PFSK-1 (cell line): Measurements from ENCODE around the gene RPUSD2.

Experiments
- FOXP2 ChIP-seq: optimal IDR thresholded peaks from 2 replicates; pipeline ENCODE3; 2011; ENCODE audit warnings: borderline replicate concordance, control low read depth, inconsistent platforms; ENCODE audit not compliant: insufficient read depth; ENCODE audit errors: extremely low read length, extremely low read depth
- POLR2AphosphoS5 ChIP-seq: IDR thresholded peaks from 2 replicates; pipeline ENCODE4 v1.6.1; 2012; ENCODE audit warnings: low read depth, mild to moderate bottlenecking, control low read depth, low read length, moderate library complexity
- SIN3A ChIP-seq: IDR thresholded peaks from 2 replicates; pipeline ENCODE4 v1.6.1; 2012; ENCODE audit warnings: mild to moderate bottlenecking, low read length, moderate library complexity, borderline replicate concordance; ENCODE audit not compliant: insufficient read depth
- TAF1 ChIP-seq: IDR thresholded peaks from 2 replicates; pipeline ENCODE4 v1.6.1; 2012; ENCODE audit warnings: low read length, control low read depth, borderline replicate concordance; ENCODE audit not compliant: insufficient read depth
- TF ChIP-seq, protein P1 (sequence below), 2 experiments: IDR thresholded peaks; 2 replicates each; pipeline versions ENCODE4 v1.6.1 to v1.8.0; 2011 to 2012; ENCODE audit warnings: low read depth in 2 of 2, low read length in 2 of 2, control low read depth in 1 of 2, inconsistent platforms in 1 of 2, mild to moderate bottlenecking in 1 of 2, moderate library complexity in 1 of 2; ENCODE audit not compliant: insufficient read depth in 1 of 2

RPUSD2 gene

GRCh38 chr15:40565333-40566238 lies 3.5 kb upstream of the RPUSD2 start:
- TF ChIP-seq, protein P1, sequence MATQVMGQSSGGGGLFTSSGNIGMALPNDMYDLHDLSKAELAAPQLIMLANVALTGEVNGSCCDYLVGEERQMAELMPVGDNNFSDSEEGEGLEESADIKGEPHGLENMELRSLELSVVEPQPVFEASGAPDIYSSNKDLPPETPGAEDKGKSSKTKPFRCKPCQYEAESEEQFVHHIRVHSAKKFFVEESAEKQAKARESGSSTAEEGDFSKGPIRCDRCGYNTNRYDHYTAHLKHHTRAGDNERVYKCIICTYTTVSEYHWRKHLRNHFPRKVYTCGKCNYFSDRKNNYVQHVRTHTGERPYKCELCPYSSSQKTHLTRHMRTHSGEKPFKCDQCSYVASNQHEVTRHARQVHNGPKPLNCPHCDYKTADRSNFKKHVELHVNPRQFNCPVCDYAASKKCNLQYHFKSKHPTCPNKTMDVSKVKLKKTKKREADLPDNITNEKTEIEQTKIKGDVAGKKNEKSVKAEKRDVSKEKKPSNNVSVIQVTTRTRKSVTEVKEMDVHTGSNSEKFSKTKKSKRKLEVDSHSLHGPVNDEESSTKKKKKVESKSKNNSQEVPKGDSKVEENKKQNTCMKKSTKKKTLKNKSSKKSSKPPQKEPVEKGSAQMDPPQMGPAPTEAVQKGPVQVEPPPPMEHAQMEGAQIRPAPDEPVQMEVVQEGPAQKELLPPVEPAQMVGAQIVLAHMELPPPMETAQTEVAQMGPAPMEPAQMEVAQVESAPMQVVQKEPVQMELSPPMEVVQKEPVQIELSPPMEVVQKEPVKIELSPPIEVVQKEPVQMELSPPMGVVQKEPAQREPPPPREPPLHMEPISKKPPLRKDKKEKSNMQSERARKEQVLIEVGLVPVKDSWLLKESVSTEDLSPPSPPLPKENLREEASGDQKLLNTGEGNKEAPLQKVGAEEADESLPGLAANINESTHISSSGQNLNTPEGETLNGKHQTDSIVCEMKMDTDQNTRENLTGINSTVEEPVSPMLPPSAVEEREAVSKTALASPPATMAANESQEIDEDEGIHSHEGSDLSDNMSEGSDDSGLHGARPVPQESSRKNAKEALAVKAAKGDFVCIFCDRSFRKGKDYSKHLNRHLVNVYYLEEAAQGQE (IDR thresholded peaks at IDR 0.05; ENCODE audit: insufficient read depth in 1 of 2, low read depth in 2 of 2, low read length in 2 of 2): no peak
- TF ChIP-seq POLR2AphosphoS5 (no peak), TAF1 (no peak; the same call in 1 of the 2 replicates), SIN3A (no peak)

- TF ChIP-seq, protein P1 (IDR thresholded peaks at IDR 0.05; ENCODE audit: insufficient read depth in 1 of 2, low read depth in 2 of 2, low read length in 2 of 2): no peak
- TF ChIP-seq TAF1 (no peak), FOXP2 (no peak), SIN3A (no peak), POLR2AphosphoS5 (no peak)
These were observed 2.0 kb upstream of the RPUSD2 start for GRCh38 chr15:40567111-40567510.

DNA sequence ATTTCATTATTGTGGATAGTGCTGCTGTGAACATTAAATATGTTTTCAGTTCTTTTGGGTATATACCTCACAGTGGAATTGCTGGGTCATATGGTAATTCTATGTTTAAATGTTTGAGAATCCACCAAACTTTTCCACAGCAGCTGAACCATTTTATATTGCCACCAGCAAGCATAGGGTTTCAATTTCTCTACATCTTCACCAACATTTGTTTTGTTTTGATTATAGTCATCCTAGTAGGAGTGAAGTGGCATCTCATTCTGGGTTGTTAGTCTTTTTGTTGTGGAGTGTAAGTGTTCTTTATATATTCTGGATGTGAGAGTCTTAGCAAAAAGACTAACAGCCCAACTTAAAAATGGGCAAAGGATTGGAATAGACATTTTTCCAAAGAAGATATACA lies 6.0 kb downstream of the RPUSD2 start:
- TF ChIP-seq POLR2AphosphoS5: no peak
- TF ChIP-seq FOXP2: no peak
- no peak for TF ChIP-seq SIN3A
- TF ChIP-seq TAF1: no peak
- TF ChIP-seq, protein P1 (IDR thresholded peaks at IDR 0.05; ENCODE audit: insufficient read depth in 1 of 2, low read depth in 2 of 2, low read length in 2 of 2): no peak

GRCh38 chr15:40578892-40579291 lies 9.8 kb downstream of the RPUSD2 start:
- TF ChIP-seq POLR2AphosphoS5 (no peak), FOXP2 (no peak), TAF1 (no peak), SIN3A (no peak)
- TF ChIP-seq, protein P1 (IDR thresholded peaks at IDR 0.05; ENCODE audit: insufficient read depth in 1 of 2, low read depth in 2 of 2, low read length in 2 of 2): no peak

DNA sequence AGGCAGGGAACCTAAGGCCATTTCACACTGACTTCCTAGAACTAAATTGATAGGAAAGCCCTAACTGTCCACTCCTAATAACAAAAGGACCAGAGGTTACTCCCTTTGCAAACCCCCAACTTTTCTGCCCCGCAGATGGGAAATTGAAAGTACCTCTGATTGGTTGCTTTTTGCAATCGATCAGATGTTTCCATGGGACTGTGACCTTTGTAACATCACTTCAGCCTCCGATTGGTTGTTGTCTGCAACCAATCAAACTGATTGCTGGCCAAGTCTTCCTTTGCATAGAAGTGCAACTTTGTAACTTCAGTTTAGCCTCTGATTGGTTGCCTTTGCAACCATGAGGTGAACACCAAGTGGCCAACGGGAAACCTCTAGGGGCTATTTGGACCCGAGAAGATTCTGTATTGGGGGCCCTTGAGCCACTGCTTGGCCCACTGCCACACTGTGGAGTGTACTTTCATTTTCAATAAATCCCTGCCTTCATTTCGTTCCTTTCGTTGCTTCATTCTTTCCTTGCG lies 13.7 kb downstream of the RPUSD2 start:
- no peak for TF ChIP-seq FOXP2
- no peak for TF ChIP-seq POLR2AphosphoS5
- TF ChIP-seq TAF1: no peak
- TF ChIP-seq, protein P1 (IDR thresholded peaks at IDR 0.05; ENCODE audit: insufficient read depth in 1 of 2, low read depth in 2 of 2, low read length in 2 of 2): no peak
- no peak for TF ChIP-seq SIN3A
